Activated CD4-positive, alpha-beta T cell treated with anti-CD3 and anti-CD28 coated beads, Interleukin-2, amount 50 U/mL, for 16 hours (primary cell): Measurements from ENCODE around the gene PHRF1.

Experiments
- DNase-seq: peaks from one replicate; pipeline ENCODE4 v3.0.0-alpha.2; 2020

Gene PHRF1

DNA sequence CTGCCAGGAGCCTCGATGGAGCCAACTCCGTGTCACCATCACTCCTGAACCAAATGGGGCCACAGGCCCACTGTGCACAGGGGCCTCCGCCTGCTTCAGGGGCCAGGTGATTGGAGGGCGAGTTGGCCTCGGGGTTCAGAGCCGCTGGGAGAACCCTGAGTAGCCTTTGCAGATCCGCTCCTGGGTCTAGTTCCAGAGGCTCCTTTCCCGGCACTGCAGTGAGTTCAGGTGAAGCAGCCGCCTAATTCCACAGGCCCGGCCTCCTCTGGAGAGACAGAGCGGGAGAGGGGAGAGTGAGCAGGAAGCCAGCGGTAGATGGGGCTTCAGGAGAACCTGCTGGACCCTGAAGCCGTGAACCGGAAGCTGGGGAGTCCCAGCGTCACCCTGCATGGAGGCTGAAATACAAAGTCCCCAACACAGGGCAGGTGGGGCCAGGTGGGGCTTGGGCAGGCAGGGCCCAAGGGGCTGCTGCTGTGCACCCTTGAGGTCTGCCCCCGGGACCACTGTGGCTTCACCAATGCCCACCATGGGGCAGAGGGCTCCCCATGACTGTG, 83.3 kb downstream of the PHRF1 start:
- no peak for DNase-seq

DNA sequence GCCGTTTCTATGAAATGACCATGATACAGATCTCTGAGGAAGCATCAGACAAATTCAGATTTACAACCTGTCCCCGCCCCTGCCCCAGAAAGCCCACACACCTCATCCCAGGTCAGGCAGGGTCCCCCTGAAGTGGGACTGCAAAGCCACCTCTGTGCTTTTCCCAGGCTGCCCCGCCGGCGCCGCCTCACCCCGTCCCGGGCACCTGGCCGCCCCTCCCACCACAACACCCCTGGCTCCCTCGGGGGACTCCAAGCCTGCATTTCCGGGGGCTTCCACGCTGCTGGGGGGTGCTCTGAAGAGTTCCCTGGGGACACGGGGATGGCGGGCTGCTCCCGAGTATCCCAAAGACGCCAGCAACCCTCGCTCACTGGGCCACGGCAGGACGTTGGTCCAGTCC, 84.0 kb downstream of the PHRF1 start:
- DNase-seq, result no peak

DNA sequence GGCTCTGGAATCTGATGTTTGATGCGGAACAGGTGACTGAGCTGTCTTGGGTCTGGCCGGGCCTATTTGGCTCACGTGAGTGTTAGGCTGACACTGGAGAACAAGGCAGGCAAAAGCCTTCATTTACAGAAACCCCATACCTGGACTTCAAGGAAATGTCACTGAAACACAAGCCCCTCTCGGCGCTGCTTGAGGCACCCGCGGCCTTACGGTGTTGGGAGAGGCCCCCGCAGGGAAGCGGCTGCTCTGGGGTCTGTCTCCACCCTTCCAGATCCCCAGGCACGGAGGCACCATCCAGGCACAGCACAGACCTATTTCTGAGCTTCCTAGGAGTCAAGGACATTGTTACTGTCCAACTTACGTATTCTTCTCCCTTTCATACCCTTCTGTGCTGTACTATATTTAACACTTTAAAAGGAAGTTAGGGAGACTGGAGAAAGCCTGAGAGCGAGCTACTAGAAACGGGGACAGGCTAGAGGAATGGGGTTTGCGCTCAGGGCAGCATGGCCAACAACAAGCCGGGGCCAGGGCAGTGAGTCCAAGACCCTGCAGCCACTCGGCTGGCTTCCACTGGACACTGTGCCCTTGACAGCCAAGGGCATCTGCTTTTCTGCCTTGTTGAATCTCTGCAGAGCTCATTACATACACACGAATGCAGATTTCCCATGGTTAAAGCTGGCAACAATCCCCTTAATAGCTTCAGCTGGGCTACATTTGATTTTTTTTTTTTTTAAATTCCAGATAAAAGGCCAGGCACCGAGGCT, 84.6 kb downstream of the PHRF1 start:
- DNase-seq, result no peak
